Neural cell (in vitro differentiated cells): ENCODE measurements around the gene MLX.

Source experiments
- EP300 ChIP-seq: fragments of 450-650 bp; conservative IDR thresholded peaks from 2 replicates; pipeline ENCODE4 v1.6.1; 2014; ENCODE audit warnings: antibody characterized with exemption, mild to moderate bottlenecking, moderate library complexity; ENCODE audit not compliant: poor library complexity, severe bottlenecking
- MXI1 ChIP-seq: fragments of 450-650 bp; conservative IDR thresholded peaks from 2 replicates; pipeline ENCODE4 v1.6.1; 2014; ENCODE audit warnings: antibody characterized with exemption, mild to moderate bottlenecking; ENCODE audit not compliant: poor library complexity, severe bottlenecking
- POLR2AphosphoS5 ChIP-seq: IDR thresholded peaks from 2 replicates; pipeline ENCODE4 v1.6.1; 2012
- RAD21 ChIP-seq: fragments of 450-650 bp; conservative IDR thresholded peaks from 2 replicates; pipeline ENCODE4 v1.6.1; 2014; ENCODE audit warnings: antibody characterized with exemption, mild to moderate bottlenecking, moderate library complexity
- SMC3 ChIP-seq: fragments of 450-650 bp; conservative IDR thresholded peaks from 2 replicates; pipeline ENCODE4 v1.6.1; 2014; ENCODE audit warnings: antibody characterized with exemption, mild to moderate bottlenecking, moderate library complexity; ENCODE audit not compliant: poor library complexity
- TF ChIP-seq, protein P1 (sequence below): fragments of 450-650 bp; IDR thresholded peaks from 2 replicates; pipeline ENCODE4 v1.5.1; 2014; ENCODE audit warnings: antibody characterized with exemption, mild to moderate bottlenecking, moderate library complexity; ENCODE audit not compliant: poor library complexity, severe bottlenecking
- TF ChIP-seq, protein P2 (sequence below): IDR thresholded peaks from 2 replicates; pipeline ENCODE4 v1.6.1; 2012; ENCODE audit warnings: borderline replicate concordance

DNA sequence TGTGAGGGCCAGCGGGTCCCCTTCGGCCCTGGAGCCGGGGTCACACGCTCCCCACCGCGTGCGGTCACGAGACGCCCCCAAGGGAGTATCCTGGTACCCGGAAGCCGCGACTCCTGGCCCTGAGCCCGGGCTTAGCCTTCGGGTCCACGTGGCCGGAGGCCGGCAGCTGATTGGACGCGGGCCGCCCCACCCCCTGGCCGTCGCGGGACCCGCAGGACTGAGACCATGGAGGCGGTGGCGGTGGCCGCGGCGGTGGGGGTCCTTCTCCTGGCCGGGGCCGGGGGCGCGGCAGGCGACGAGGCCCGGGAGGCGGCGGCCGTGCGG, 30.9 kb upstream of the MLX start, which contains the start of gene NAGLU:
- TF ChIP-seq RAD21 (no peak), POLR2AphosphoS5 (peak; percentile 67), MXI1 (no peak), EP300 (no peak), SMC3 (no peak)
- TF ChIP-seq, protein P1, sequence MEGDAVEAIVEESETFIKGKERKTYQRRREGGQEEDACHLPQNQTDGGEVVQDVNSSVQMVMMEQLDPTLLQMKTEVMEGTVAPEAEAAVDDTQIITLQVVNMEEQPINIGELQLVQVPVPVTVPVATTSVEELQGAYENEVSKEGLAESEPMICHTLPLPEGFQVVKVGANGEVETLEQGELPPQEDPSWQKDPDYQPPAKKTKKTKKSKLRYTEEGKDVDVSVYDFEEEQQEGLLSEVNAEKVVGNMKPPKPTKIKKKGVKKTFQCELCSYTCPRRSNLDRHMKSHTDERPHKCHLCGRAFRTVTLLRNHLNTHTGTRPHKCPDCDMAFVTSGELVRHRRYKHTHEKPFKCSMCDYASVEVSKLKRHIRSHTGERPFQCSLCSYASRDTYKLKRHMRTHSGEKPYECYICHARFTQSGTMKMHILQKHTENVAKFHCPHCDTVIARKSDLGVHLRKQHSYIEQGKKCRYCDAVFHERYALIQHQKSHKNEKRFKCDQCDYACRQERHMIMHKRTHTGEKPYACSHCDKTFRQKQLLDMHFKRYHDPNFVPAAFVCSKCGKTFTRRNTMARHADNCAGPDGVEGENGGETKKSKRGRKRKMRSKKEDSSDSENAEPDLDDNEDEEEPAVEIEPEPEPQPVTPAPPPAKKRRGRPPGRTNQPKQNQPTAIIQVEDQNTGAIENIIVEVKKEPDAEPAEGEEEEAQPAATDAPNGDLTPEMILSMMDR = no peak
- TF ChIP-seq, protein P2, sequence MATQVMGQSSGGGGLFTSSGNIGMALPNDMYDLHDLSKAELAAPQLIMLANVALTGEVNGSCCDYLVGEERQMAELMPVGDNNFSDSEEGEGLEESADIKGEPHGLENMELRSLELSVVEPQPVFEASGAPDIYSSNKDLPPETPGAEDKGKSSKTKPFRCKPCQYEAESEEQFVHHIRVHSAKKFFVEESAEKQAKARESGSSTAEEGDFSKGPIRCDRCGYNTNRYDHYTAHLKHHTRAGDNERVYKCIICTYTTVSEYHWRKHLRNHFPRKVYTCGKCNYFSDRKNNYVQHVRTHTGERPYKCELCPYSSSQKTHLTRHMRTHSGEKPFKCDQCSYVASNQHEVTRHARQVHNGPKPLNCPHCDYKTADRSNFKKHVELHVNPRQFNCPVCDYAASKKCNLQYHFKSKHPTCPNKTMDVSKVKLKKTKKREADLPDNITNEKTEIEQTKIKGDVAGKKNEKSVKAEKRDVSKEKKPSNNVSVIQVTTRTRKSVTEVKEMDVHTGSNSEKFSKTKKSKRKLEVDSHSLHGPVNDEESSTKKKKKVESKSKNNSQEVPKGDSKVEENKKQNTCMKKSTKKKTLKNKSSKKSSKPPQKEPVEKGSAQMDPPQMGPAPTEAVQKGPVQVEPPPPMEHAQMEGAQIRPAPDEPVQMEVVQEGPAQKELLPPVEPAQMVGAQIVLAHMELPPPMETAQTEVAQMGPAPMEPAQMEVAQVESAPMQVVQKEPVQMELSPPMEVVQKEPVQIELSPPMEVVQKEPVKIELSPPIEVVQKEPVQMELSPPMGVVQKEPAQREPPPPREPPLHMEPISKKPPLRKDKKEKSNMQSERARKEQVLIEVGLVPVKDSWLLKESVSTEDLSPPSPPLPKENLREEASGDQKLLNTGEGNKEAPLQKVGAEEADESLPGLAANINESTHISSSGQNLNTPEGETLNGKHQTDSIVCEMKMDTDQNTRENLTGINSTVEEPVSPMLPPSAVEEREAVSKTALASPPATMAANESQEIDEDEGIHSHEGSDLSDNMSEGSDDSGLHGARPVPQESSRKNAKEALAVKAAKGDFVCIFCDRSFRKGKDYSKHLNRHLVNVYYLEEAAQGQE = no peak
